HL-60 (cell line): ENCODE data around the gene BAIAP2.

Source experiments
- DNase-seq, 2 experiments: peaks; one replicate each; pipeline ENCODE4 v3.0.0-alpha.2; 2010 to 2020; ENCODE audit warnings: low read depth in 1 of 2, low spot score in 1 of 2
- H3K27ac ChIP-seq: fragments of 250-450 bp; sonication (Bioruptor Pico); replicated peaks from 2 replicates; pipeline ENCODE4 v1.5.1; 2020; ENCODE audit warnings: mild to moderate bottlenecking, moderate library complexity
- H3K27me3 ChIP-seq: fragments of 250-450 bp; sonication (Bioruptor Pico); 2 replicates; pipeline ENCODE4 v1.5.1; 2021; ENCODE audit warnings: mild to moderate bottlenecking, moderate library complexity; ENCODE audit not compliant: insufficient read depth, poor library complexity, severe bottlenecking
- H3K4me3 ChIP-seq: replicated peaks from 2 replicates; pipeline ENCODE4 v1.5.1; 2011; ENCODE audit warnings: mild to moderate bottlenecking, control low read depth, low read length; ENCODE audit not compliant: insufficient read depth
- GABPA ChIP-seq: IDR thresholded peaks from 2 replicates; pipeline ENCODE4 v1.6.1; 2012; ENCODE audit warnings: low read depth
- POLR2AphosphoS5 ChIP-seq: IDR thresholded peaks from 2 replicates; pipeline ENCODE4 v1.6.1; 2012; ENCODE audit warnings: low read depth
- SPI1 ChIP-seq: IDR thresholded peaks from 2 replicates; pipeline ENCODE4 v1.6.1; 2012; ENCODE audit warnings: low read depth, mild to moderate bottlenecking, borderline replicate concordance
- TF ChIP-seq, protein P1 (sequence below): IDR thresholded peaks from one replicate; pipeline ENCODE4 v1.5.1; 2011; ENCODE audit warnings: low read length, control low read depth, inconsistent platforms; ENCODE audit not compliant: insufficient read depth
- TF ChIP-seq, protein P2 (sequence below): IDR thresholded peaks from 2 replicates; pipeline ENCODE4 v1.6.1; 2012; ENCODE audit warnings: low read depth; ENCODE audit not compliant: insufficient replicate concordance

The BAIAP2 gene

DNA sequence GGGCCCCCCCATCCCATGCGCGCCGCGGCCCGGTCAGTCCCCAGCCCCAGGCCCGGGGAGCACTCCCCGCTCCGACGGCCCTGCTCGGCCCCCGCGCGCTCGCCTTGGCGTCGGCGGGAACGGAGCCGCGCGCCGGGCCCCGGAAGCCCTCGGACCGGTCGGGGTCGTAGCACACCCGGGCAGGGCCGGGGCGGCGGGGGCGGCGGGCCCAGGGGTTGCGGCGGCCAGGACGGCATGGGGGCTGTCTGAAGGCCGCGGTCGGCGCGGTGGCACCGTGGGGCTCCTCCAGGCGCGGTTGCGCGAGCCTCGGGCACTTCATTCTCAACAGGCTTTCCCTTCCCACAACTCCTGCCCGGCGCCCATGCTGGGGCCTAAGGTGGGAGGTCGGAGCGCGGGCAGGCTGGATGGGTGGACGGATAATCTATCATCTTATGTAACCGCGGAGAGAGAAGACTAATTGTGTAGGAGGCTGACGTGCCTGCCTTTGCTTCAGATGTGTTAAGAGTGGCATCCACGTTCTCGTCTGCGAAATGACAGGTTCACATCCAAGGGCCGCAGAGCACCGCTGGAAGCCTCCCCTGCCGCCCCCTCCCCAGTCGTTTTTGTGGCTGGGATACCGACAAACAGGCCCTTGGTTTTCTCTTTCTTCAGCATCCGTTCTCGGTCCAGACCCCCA lies 708 bp downstream of the BAIAP2 start:
- no peak for DNase-seq
- Histone ChIP-seq H3K27me3 (peaks cover 16% of the 10 kb centered on the region), H3K4me3 (peak overlapping the region; percentile 62), H3K27ac (no peak overlapping the region)
- TF ChIP-seq, protein P1, sequence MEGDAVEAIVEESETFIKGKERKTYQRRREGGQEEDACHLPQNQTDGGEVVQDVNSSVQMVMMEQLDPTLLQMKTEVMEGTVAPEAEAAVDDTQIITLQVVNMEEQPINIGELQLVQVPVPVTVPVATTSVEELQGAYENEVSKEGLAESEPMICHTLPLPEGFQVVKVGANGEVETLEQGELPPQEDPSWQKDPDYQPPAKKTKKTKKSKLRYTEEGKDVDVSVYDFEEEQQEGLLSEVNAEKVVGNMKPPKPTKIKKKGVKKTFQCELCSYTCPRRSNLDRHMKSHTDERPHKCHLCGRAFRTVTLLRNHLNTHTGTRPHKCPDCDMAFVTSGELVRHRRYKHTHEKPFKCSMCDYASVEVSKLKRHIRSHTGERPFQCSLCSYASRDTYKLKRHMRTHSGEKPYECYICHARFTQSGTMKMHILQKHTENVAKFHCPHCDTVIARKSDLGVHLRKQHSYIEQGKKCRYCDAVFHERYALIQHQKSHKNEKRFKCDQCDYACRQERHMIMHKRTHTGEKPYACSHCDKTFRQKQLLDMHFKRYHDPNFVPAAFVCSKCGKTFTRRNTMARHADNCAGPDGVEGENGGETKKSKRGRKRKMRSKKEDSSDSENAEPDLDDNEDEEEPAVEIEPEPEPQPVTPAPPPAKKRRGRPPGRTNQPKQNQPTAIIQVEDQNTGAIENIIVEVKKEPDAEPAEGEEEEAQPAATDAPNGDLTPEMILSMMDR: no peak
- TF ChIP-seq, protein P2, sequence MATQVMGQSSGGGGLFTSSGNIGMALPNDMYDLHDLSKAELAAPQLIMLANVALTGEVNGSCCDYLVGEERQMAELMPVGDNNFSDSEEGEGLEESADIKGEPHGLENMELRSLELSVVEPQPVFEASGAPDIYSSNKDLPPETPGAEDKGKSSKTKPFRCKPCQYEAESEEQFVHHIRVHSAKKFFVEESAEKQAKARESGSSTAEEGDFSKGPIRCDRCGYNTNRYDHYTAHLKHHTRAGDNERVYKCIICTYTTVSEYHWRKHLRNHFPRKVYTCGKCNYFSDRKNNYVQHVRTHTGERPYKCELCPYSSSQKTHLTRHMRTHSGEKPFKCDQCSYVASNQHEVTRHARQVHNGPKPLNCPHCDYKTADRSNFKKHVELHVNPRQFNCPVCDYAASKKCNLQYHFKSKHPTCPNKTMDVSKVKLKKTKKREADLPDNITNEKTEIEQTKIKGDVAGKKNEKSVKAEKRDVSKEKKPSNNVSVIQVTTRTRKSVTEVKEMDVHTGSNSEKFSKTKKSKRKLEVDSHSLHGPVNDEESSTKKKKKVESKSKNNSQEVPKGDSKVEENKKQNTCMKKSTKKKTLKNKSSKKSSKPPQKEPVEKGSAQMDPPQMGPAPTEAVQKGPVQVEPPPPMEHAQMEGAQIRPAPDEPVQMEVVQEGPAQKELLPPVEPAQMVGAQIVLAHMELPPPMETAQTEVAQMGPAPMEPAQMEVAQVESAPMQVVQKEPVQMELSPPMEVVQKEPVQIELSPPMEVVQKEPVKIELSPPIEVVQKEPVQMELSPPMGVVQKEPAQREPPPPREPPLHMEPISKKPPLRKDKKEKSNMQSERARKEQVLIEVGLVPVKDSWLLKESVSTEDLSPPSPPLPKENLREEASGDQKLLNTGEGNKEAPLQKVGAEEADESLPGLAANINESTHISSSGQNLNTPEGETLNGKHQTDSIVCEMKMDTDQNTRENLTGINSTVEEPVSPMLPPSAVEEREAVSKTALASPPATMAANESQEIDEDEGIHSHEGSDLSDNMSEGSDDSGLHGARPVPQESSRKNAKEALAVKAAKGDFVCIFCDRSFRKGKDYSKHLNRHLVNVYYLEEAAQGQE: no peak
- TF ChIP-seq POLR2AphosphoS5: no peak
- TF ChIP-seq SPI1: no peak
- no peak for TF ChIP-seq GABPA

DNA sequence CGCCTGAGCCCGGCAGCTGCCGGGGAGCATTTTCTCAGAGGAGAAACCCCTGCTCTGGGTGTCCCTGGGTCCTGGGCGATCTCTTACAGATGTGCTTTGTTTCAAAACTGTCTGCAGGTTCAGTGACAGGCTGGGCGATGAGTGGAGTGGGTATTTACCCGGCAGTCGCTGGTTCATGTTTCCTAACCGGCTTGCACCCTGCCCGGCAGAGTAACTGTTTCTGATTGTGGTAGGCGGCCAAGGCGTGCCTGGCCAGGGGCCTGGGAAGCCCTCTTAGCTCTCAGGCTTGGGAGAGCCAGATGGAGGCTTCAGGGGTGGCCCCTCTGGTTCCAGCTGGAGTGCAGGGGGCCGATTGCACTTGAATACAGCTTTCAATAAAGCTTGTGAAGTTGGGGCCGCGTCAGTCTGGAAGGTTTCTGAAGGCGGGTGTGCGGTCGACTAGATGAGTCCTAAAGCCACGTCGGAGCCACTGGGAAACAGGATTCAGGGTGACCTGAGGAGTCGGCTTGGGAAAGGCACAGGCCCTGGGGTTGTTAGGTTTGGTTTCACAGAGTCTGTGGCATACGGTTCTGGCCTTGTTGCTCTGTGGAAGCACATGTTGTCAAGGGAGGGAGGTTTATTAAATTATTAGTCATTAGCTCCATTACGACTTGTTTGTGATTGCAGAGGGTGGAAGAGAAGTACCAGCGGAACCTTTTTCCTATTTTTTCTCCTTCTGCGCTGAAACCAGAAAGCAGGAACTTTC lies 1.4 kb downstream of the BAIAP2 start:
- Histone ChIP-seq H3K27ac (no peak overlapping the region), H3K27me3 (peaks cover 16% of the 10 kb centered on the region), H3K4me3 (no peak overlapping the region)
- no peak for DNase-seq
- TF ChIP-seq SPI1: no peak
- TF ChIP-seq, protein P2: no peak
- TF ChIP-seq, protein P1: no peak
- no peak for TF ChIP-seq POLR2AphosphoS5
- TF ChIP-seq GABPA: no peak

DNA sequence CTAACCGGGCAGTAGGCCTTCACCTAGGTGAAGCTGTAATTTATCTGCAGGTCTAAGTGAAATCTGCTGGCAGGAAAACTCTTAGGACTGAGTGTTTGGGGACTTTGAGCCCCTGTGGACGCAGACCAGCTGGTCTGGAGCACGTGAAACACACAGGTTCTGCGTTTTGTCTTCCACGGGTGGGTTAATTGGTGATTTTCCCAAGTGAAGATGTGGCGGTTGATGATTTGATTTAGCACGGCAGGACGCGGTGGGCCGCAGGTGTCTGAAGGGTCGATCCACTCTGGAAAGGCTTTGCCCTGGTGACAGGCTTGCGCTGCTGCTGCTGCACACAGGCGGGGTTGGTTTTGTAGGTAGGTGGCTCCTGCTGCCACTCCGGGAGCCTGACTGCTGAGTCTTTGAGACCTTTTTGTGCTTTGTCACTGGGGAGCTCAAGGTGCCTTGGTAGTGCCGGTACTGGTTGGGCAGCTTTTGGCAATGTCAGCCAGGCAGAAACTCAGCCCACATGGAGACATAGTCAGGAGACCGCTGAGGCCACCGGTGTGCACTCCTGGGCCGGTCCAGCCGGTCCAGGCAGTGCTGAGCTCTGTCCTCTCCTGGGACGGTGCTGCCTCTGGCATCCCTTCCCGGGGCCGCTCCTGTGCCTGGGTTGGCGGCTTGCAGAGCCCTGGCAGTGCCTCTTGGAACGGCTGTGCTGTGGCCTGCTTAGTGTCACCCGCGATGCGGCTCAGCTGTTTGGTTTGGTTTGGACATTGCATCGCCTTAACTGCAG lies 2.3 kb downstream of the BAIAP2 start:
- Histone ChIP-seq H3K27ac (no peak overlapping the region), H3K27me3 (peaks cover 16% of the 10 kb centered on the region), H3K4me3 (no peak overlapping the region)
- no peak for DNase-seq
- TF ChIP-seq GABPA (no peak), POLR2AphosphoS5 (no peak), SPI1 (no peak)
- TF ChIP-seq, protein P1: no peak
- TF ChIP-seq, protein P2: no peak
